ENCODE measurements around the gene RIT2. TPM values are rescaled to one million over a fixed set of nuclear protein-coding genes. Genes with fewer than 3 reads are reported as not detected.
A peak's percentile ranks its signal among the peaks of the same experiment; 100 is the strongest.

Gene RIT2
- total RNA-seq, 1 donor from 2014 or later = not detected

DNA sequence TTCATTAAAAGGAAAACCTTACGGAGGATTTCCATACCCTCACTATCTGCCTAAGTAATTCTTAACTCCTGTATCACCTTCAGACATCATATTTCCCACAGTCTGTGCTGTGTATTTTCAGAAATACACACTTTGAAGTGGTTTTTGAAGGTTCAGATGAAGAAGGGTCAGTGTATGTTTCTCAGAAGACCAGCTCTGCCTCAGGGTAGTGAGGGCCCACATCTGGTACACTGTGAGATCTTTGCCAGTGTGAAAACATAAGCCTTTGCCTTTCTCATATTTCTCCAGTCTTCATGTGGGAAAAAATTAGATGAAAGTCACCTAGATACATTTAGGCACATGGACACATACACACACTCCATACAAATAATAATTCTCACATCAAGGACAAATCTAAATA, 408.4 kb downstream of the RIT2 start:
- Mint-ChIP-seq H3K36me3 (ENCODE audit: unreplicated experiment) (no peaks in the 10 kb centered on the region), H3K4me1 (ENCODE audit: low read depth, unreplicated experiment) (peaks cover 10% of the 10 kb centered on the region), H3K27me3 (ENCODE audit: unreplicated experiment) (no peaks in the 10 kb centered on the region), H3K4me3 (ENCODE audit: unreplicated experiment) (no peak overlapping the region), H3K27ac (ENCODE audit: unreplicated experiment) (peak overlapping the region; percentile 69), H3K9me3 (ENCODE audit: unreplicated experiment) (no peaks in the 10 kb centered on the region)
- TF ChIP-seq, protein P1, sequence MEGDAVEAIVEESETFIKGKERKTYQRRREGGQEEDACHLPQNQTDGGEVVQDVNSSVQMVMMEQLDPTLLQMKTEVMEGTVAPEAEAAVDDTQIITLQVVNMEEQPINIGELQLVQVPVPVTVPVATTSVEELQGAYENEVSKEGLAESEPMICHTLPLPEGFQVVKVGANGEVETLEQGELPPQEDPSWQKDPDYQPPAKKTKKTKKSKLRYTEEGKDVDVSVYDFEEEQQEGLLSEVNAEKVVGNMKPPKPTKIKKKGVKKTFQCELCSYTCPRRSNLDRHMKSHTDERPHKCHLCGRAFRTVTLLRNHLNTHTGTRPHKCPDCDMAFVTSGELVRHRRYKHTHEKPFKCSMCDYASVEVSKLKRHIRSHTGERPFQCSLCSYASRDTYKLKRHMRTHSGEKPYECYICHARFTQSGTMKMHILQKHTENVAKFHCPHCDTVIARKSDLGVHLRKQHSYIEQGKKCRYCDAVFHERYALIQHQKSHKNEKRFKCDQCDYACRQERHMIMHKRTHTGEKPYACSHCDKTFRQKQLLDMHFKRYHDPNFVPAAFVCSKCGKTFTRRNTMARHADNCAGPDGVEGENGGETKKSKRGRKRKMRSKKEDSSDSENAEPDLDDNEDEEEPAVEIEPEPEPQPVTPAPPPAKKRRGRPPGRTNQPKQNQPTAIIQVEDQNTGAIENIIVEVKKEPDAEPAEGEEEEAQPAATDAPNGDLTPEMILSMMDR (IDR thresholded peaks at IDR 0.05; ENCODE audit: partially characterized antibody, unreplicated experiment) = no peak
- DNase-seq = no peak

DNA sequence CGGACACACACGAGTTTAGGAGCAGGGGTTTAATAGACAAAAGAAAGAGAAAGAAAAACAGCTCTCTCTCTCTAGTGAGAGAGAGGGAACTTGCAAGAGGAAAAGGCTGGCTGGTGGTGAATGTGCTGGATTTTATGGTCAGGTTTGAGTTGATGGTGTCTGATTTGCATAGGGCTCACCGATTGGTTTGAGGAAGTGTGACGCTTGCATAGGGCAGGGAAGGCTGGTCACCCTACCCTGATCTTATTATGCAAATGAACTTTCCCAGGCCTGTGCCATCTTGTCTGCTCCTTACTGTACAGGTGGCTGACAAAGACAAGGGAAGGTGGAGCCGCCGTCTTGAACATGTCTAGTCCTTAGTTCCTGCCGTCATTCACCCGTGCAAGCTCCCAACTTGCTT, 408.9 kb downstream of the RIT2 start:
- H3K36me3 Mint-ChIP-seq (ENCODE audit: unreplicated experiment) = no peaks in the 10 kb centered on the region
- H3K4me1 Mint-ChIP-seq (ENCODE audit: low read depth, unreplicated experiment) = peaks cover 10% of the 10 kb centered on the region
- H3K27ac Mint-ChIP-seq (ENCODE audit: unreplicated experiment) = peak overlapping the region; percentile 69
- peak overlapping the region; percentile 32 for H3K4me3 Mint-ChIP-seq (ENCODE audit: unreplicated experiment)
- H3K9me3 Mint-ChIP-seq (ENCODE audit: unreplicated experiment) = no peaks in the 10 kb centered on the region
- TF ChIP-seq, protein P1 (IDR thresholded peaks at IDR 0.05; ENCODE audit: partially characterized antibody, unreplicated experiment) = no peak
- peak; percentile 15 for DNase-seq
- H3K27me3 Mint-ChIP-seq (ENCODE audit: unreplicated experiment) = no peaks in the 10 kb centered on the region

DNA sequence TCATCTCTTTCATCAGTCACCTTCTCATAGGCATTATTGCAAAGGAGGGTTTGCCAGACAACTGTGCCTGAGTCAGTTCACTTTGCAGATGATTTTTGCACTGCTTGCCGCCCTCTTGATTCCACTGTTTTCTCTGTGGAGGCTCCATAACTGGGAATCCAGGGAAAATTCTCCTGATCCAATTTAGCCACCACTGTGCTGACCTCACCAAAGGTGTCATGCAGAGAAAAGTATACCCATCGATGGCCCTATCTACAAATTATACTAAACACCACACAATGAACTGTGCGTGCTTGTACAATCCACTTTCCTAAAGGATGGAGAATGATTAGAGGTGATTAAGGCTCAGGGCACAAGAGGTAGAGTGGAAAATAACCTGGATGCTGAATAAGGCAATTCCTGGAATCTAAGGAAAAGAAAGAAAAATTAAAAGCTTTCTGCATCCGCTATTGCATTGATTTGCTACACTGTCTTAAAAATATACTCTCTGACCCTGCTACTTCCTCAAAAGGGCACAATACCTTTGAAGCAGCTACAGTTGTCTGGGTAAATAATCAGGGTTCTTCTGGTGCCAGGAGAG, 409.4 kb downstream of the RIT2 start:
- H3K36me3 Mint-ChIP-seq (ENCODE audit: unreplicated experiment) = no peaks in the 10 kb centered on the region
- DNase-seq = no peak
- H3K9me3 Mint-ChIP-seq (ENCODE audit: unreplicated experiment) = no peaks in the 10 kb centered on the region
- H3K27ac Mint-ChIP-seq (ENCODE audit: unreplicated experiment) = peak overlapping the region; percentile 69
- TF ChIP-seq, protein P1 (IDR thresholded peaks at IDR 0.05; ENCODE audit: partially characterized antibody, unreplicated experiment) = no peak
- peak overlapping the region; percentile 32 for H3K4me3 Mint-ChIP-seq (ENCODE audit: unreplicated experiment)
- peaks cover 10% of the 10 kb centered on the region for H3K4me1 Mint-ChIP-seq (ENCODE audit: low read depth, unreplicated experiment)
- no peaks in the 10 kb centered on the region for H3K27me3 Mint-ChIP-seq (ENCODE audit: unreplicated experiment)

Other genes starting within 250 kb of the RIT2 start
- gene SYT4, start 161.8 kb upstream of the RIT2 start, total RNA-seq (ENCODE audit: unreplicated experiment) = 232 TPM